C1 segment of cervical spinal cord (tissue), 14 donors: ENCODE data around the gene ATG101.

Experiments used
- DNase-seq, 14 donors: peaks; one replicate each; lab custom pipeline; 2025; lab: John Stamatoyannopoulos, UW

ATG101 gene

DNA sequence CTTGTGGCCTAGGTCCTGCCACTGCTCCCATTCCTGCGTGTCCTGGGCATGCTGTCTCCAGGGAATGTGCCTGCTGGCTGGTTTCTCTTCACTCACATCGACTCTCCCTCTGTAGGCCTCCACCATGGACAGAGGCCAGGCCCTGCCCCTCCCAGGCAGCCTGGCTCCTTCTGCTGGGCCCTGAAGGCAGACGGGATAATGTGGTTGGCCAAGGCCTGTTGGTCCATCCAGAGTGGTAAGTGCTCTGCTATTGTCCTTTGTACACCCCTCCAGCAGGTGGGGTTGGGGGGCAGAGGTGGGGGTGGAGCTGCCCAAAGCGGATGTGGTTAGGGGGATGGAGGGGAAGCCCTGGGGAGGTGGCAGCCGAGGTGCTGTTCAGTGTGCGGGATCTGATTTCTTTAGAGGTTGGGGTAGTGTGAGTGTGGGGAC lies 28.1 kb upstream of the ATG101 start:
- peak in 2 of 14 donors; percentile 17 to 38 for DNase-seq

DNA sequence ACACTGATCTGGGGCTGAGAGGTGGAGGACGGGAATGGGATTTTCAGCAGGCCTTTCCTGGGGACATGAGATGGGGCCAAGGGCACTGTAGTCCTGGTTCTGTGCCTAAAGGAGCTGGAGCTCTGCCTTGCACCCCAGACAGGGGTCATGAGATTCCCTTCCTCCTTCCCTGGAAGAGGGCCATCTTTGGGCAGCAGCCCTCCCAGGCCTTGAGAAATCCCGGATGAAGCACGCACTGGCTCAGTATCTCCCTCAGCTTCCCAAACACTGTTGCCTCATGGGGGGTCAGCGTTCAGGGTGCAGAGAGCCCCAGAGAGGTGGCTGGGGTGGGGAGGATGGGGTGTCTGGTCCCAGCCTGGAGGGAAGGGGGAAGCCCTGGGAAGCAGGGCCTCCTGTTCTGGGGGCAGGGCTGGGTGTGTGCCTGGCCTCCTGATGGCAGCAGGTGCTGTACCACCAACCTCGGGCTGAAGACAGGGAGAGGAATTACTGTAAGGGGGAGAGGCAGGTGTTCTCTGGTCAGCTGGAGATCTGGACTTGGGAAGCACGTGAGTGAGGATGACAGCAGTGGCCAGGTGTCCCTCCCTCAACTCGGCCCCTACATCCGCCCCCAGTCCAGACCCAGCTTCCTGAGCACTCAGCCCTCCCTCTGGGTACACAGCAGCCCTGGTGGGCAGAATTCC lies 26.9 kb upstream of the ATG101 start:
- no peak for DNase-seq

DNA sequence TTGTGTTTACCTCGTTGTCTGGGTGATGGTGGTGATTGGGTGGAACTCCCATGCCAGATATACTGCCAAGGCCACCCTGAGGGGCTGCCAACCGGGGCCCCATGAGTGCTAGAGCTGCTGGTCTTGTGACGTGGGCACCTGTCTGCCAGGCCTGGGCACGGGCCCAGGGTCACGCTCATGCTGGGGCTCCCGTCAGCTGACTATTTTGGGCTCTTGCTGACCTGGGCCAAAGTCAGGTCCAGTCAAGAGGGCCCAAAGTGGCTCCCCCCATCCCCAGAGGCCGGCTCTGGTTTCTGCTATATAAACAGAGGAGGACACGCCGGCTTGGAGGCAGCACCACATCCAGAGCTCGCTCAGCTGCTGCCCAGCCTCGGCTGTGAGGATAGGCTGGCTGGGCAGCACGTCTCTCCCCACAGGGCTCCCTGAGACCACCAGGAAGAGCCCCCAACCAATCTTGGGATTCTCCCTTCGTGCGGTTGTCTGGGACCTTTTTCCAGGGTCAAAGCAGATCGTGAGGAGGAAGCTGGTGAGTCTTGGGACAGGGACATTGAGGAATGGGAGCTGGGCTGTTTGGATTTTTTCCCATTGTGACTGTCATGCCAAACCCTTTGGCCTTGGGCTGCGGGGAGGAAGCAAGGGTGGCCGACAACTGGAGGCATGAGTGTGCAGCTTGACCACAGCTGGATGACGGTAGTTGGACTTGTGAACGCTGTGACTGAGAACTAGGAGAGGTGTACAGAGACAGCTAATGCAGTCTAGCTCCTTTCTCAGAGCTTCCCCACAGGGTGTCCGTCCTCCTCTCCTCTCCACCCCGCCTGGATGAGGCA lies 26.2 kb upstream of the ATG101 start:
- DNase-seq: peak in 3 of 14 donors; percentile 20 to 28 (median 21)

DNA sequence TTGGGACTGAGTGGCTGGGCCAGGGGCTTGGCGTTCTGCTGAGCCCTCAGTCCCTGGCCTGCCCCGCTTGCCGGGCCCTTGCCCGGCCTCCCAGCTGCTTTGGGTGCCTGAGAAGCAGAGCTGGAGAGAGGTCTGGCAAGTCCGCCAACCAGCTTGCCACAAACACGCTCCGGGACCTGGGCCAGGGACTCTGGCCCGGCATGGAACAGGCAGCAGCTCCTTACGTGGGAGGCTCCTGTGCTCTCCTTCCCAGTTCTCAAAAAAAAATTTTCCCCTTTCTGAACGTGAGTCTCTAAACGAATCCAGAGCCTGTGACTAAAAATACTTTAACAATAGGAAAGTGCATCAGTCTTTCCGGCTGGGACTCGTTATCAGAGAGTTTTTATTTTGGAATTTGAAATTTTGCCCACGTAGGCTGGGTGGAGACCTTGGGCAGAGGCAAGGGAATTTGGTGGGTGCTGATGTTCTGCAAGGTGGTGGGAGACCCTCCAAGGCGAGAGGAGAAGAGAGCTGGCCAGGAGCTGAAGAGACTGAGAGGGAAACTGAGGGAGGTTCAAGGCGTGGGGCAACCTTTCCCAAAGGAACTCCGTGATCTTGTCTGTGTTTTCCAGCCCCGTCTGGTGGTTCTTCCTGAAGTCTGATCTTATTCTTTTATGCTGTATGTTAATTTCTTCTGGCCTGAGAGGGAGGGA lies 25.3 kb upstream of the ATG101 start:
- peak in 9 of 14 donors; percentile 30 to 86 (median 41) for DNase-seq

DNA sequence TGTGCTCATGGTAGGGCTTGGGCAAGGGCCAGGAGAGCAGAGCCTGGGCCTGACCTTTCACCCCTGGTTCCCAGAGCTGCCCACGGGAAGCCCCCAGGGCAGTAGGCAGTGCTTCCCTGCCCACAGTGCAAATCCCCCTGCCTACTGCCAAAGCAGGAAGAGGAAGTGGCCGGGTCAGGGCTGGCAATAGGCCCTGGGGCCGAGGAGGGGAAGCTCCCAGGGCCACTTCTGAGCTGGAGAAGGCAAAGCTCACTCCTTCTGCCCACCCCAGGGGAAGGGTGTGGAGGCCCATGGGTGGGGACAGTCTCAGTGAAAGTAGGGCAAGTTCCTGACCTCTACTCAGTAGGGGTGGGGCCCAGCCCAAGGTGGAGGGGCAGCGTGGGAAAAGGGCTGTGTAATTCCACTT lies 24.0 kb upstream of the ATG101 start:
- DNase-seq: peak in 4 of 14 donors; percentile 16 to 29 (median 22)

DNA sequence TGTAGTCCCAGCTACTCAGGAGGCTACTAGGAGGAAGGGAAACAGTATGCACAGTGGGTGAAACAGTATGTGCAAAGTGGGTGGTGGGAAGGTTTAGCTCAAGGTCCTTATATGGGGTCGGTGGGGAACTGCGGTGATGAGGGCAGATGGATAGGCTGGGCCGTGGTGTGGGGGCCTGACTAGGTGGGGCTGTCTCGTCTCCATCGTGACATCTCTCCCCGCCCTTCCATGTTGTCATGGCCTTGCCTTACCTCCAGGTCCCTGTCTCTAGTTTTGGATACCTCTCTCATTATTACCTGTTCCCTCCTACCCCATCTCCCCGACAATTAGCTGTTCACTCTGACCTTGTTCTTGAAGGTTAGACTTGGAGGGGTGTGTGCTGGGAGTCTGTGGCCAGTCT lies 22.9 kb upstream of the ATG101 start:
- no peak for DNase-seq

DNA sequence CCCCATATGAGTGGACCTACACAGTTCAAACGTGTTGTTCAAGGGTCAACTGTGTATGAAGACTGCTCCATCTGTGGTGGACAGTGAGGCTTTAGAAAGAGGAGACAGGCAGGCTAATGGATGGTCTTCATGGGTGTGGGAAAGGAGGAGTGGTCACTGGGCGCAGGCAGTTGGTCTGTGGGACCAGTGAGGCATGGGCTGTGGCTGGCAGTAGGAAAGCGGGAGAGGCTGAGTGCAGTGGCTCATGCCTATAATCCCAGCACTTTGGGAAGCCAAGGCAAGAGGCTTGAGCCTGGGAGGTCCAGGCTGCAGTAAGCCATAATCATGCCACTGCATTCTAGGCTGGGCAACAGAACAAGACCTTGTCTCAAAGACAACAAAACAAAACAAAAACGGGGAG lies 20.5 kb upstream of the ATG101 start:
- DNase-seq: no peak

DNA sequence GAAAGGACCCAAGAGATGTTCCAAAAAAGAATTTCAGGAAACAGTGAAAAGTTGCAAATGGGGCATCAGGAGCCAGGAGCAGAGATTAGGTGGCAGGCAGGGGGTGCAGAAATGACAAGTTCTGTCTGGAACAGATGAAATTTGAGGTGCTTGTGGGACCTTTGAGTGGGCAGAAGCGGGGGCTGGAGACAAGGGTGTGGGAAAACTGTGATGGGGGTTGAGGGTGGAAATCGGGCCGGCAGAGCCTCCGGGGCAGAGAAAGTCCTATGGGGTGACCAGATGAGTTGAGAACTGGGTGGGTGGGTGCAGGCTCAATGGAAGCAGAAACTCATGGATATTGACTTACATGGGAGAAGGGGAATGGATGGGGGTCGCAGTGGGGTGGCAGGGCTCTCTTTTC lies 20.1 kb upstream of the ATG101 start:
- DNase-seq: no peak

DNA sequence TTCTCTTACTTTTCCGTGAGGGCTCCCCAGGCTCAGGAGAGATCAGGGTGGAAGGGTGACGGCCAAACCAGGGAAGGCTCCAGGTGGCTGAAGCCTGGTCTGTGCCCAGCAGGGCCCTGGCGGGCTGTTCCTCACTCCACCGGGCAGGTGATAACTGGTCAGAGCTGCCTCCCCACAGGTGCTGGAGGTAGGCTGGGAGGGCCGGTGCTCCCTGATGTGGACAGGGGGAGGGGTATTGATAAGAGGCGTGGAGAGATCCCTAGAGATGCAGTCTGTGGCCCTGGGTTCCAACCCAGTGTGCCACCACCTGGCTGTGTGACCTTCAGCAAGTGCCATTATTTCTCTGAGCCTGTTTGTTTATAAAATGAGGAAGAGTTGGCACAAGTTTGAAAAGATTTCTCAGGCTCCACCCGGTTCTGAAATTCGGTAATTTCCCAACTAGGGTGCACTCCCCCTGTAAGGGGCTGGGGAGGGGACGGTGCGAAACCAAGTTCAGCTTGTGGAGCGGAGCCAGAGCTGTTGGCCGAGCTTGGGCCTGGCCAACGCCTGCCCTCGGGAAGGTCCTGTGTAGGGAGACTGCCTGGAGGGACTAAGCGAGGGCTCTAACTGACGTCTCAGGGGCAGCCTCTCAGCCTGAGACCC lies 19.5 kb upstream of the ATG101 start:
- peak in 1 of 14 donors; percentile 39 for DNase-seq

DNA sequence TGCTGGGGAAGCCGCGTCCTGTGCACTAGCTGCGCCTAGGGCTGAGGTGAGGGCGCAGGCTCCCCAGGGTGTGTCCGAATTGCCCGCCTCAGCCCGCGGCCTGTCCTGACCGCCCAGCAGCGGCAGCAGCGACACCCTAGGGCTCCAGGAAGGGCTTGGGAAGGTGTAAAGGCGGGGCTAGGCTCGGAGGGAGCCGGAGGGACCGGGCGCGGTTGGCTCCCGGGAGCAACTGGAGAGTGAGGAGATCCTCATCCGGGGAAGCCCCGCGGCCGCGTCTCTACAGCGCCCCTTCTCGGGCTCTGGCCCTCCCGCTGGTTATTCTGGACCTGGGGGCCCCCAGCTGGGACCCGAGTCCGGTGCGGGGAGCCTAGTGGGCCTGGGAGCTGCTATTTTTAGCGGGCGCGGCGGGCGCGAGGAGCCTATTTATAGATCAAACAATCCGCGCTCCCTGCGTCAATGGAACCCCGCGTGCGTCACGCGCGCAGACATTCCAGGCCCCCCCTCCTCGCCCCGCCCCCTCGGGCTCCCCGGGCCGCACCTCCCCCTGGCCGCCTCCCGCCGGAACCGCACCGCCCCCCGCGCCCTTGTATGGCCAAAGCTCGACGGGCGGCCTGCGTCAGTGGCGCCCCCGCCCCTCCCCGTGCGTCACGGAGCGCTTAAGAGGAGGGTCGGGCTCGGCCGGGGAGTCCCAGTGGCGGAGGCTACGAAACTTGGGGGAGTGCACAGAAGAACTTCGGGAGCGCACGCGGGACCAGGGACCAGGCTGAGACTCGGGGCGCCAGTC lies 18.8 kb upstream of the ATG101 start, which contains the start of gene NR4A1:
Gene NR4A1, plus strand, starts transcription at position 685 of the 784 bp plus-strand sequence. CDS start 2,887 bp downstream, outside the sequence.
- DNase-seq: peak in 13 of 14 donors; percentile 63 to 87 (median 75)

DNA sequence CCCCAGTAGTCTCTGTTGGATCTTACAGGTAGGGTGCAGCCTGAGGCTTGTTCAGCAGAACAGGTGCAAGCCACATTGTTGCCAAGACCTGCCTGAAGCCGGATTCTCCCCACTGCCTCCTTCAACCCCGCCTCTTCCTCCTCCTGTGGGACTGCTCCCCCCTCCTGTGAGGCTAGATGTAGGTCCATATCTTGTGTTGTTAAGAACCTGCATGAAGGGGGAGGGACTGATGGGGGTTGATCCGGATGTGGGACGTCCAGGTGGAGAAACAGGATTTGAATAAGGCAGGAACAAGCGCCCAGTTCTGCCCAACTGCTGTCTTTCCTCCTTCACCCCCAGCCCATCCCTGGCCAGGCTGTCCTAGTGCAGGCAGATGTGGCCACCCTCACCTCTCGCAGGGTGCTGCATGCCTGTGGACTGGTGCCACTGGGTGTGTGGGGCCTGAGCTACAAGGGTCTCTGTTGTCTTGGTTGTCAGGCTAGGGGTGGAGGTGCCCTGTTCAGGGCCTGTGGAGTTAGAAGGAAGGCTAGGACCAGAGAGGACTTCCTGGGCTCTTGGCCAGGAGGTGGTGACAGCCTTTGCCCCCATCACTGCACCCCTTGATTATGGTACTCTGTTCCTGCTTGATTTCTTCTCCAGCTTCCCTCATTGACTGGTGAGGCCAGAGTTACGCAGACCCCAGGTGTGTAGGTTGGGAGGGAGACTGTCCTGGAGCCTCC lies 17.2 kb upstream of the ATG101 start:
- DNase-seq: peak in 1 of 14 donors; percentile 22

DNA sequence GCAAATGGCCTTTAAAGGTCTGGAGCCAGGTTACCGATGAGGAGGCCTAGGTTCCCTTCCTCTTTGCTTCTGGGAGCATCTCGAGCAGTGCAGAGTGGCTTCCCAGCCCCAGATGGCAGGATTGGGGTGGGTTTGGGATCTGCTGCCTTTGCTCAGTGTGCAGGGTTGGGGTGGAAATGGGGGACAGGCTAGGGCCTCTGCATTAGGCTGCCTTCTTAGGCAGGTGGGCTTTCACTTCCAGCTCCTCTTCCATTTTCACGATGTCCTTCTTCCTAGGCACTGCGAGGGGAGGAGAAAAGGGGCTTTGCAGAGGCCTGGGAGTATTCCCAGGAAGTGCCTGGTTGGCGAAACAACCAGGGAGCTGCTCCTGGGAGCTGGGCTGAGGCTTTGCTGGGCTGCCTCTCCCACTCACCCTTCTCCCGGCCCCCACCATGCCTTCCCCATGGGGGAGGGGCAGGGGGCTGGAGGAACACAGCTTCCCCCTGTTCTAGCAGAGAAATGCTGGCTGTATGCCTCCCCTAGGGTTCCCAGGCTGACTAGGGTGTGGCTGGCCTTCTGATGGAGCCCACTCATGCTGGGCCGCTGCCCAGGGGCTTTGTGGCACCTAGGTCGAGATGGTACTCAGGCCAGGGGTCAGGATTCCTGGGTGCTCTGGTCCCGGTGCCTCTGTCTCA lies 16.1 kb upstream of the ATG101 start:
- DNase-seq: peak in 2 of 14 donors; percentile 19 to 38

DNA sequence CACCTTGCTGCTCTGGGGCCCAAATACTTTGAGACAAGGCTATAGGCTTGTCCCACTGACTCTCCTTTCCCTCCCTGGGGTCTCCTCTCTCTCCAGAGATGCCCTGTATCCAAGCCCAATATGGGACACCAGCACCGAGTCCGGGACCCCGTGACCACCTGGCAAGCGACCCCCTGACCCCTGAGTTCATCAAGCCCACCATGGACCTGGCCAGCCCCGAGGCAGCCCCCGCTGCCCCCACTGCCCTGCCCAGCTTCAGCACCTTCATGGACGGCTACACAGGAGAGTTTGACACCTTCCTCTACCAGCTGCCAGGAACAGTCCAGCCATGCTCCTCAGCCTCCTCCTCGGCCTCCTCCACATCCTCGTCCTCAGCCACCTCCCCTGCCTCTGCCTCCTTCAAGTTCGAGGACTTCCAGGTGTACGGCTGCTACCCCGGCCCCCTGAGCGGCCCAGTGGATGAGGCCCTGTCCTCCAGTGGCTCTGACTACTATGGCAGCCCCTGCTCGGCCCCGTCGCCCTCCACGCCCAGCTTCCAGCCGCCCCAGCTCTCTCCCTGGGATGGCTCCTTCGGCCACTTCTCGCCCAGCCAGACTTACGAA lies 15.4 kb upstream of the ATG101 start:
- no peak for DNase-seq

DNA sequence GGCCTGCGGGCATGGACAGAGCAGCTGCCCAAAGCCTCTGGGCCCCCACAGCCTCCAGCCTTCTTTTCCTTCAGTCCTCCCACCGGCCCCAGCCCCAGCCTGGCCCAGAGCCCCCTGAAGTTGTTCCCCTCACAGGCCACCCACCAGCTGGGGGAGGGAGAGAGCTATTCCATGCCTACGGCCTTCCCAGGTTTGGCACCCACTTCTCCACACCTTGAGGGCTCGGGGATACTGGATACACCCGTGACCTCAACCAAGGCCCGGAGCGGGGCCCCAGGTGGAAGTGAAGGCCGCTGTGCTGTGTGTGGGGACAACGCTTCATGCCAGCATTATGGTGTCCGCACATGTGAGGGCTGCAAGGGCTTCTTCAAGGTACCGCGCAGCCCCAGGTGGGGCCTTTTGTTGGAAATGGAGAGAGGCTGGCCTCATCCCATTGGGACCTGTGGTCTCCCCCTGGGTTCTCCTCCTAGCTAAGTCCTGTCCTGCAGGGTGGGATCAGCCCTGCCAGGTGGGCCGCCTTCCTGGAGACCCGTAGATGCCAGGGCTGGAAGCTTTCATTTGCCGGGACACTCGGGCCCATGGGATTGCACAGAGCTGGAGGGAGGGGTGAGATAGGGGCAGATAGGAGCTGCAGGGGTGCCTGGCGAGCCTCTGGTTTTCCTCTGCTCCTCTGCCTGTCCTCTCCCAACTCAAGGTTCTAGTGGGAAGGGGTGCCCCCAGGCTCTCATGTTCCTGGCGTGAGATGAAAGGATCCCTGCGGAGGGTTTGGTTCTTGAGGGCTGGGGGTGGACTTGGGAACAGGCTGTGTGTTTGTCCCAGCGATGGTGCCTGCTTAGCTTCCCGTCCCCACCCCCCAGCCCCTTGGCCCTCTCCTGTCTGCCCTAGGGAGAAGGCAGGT lies 14.7 kb upstream of the ATG101 start:
- DNase-seq: peak in 1 of 14 donors; percentile 55

DNA sequence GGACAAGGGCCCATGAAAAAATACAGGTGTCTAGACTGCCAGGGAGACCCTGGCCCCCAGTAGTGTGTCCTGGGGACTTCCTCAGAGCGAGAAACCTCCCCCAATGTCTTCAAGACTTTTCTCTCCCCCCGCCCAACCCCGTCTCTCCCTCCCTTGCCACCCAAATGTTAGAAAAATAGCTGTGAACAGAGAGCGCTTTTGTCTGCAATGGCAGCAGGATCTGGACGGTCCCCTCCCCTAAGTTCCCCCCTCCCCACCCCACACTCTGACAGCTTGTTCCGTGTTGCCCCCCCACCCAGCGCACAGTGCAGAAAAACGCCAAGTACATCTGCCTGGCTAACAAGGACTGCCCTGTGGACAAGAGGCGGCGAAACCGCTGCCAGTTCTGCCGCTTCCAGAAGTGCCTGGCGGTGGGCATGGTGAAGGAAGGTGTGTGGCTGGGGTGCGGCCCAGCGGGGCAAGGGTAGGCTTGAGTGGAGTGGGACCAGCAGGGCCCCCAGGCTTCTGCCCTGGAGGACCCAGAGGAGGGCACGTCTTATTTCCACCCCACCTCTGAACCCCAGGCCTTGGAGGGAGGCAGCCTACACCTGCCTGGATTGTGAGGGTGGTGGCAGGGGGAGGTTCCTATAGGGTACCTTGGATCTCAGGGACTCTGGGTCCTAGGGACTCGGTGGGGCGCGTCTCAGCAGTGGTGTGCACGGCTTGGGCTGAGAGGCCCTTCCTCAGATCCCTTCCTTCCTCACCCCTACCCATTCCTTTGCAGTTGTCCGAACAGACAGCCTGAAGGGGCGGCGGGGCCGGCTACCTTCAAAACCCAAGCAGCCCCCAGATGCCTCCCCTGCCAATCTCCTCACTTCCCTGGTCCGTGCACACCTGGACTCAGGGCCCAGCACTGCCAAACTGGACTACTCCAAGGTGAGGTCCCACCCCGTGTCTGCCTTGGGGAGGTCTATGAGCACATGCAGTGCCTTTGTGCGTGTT lies 13.8 kb upstream of the ATG101 start:
- peak in 9 of 14 donors; percentile 7 to 68 (median 48) for DNase-seq

DNA sequence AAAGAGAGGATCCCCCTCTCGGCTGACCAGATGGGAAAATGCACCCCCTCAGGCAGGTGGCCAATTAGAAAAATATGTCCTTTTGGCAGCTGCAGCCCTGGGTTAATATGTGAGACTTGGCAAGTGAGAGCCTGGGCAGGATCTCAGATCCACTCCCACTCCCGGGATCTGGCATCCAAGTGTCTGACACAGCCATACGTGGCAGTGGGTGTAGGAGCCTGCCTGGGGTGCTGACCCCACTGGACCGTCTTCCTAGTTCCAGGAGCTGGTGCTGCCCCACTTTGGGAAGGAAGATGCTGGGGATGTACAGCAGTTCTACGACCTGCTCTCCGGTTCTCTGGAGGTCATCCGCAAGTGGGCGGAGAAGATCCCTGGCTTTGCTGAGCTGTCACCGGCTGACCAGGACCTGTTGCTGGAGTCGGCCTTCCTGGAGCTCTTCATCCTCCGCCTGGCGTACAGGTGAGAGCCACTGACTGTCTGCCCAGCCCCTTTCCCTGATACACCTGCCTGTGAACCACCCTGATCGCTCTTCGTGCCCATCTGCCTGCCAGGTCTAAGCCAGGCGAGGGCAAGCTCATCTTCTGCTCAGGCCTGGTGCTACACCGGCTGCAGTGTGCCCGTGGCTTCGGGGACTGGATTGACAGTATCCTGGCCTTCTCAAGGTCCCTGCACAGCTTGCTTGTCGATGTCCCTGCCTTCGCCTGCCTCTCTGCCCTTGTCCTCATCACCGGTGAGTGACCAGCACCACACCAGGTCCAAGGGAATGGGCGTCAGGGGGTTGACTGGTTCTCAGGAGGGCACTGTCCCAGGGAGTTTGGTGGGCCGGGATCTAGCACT lies 12.8 kb upstream of the ATG101 start:
- DNase-seq: peak in 2 of 14 donors; percentile 36 to 51
